IMR-90 (cell line): ENCODE results near the gene ZDHHC21. TPM values are rescaled to one million over a fixed set of nuclear protein-coding genes. Genes with fewer than 3 reads are reported as not detected.

Experiments
- ATAC-seq: fragments of 200-7000 bp; cut with Tn5 transposase; 2 replicates; pipeline ENCODE4 v1.9.1; 2020; ENCODE audit warnings: low read depth, mild to moderate bottlenecking, moderate library complexity
- BruUV-seq: library from RNA; stranded (reverse); fragments of 400-500 nt; replicated peaks from 2 replicates; lab custom pipeline; 2021; lab: Mats Ljungman, UMichigan
- CTCF ChIA-PET: fragments of 300-600 bp; formaldehyde crosslinking; extraction: SDS; loops from one replicate; lab custom pipeline; 2021; ENCODE audit warnings: antibody characterized with exemption; lab: Yijun Ruan, JAX
- POLR2A ChIA-PET: fragments of 300-600 bp; sonication (Branson Sonifier 250); formaldehyde crosslinking; loops from one replicate; lab custom pipeline; 2022; ENCODE audit warnings: antibody characterized with exemption; ENCODE audit not compliant: unreplicated experiment; lab: Charles Lee
- DNase-seq: peaks from one replicate; pipeline ENCODE4 v3.0.0; 2013
- H2AFZ ChIP-seq: replicated peaks from 2 replicates; pipeline ENCODE3; 2013; ENCODE audit warnings: low read length, mild to moderate bottlenecking; ENCODE audit not compliant: poor library complexity
- H2AK5ac ChIP-seq: 2 replicates; pipeline ENCODE4 v1.6.1; 2013; ENCODE audit warnings: low read depth, low read length, inconsistent platforms
- H2AK9ac ChIP-seq: replicated peaks from 2 replicates; pipeline ENCODE3; 2013; ENCODE audit warnings: mild to moderate bottlenecking, low read depth, low read length, moderate library complexity; ENCODE audit not compliant: poor library complexity
- H2BK120ac ChIP-seq: 2 replicates; pipeline ENCODE4 v1.6.1; 2013; ENCODE audit warnings: low read depth, low read length, inconsistent platforms
- H2BK15ac ChIP-seq: 3 replicates; pipeline ENCODE4 v1.6.1; 2013; ENCODE audit warnings: low read depth, low read length, inconsistent platforms
- H2BK20ac ChIP-seq: 2 replicates; pipeline ENCODE4 v1.6.1; 2013; ENCODE audit warnings: low read depth, mild to moderate bottlenecking, inconsistent platforms, low read length, moderate library complexity
- H2BK5ac ChIP-seq: 2 replicates; pipeline ENCODE4 v1.6.1; 2013; ENCODE audit warnings: mild to moderate bottlenecking, low read depth, low read length, inconsistent platforms; ENCODE audit not compliant: poor library complexity, severe bottlenecking
- H3K14ac ChIP-seq: replicated peaks from 2 replicates; pipeline ENCODE4 v1.6.1; 2013; ENCODE audit warnings: low read depth, low read length, inconsistent platforms
- H3K18ac ChIP-seq: 2 replicates; pipeline ENCODE4 v1.6.1; 2013; ENCODE audit warnings: low read depth, low read length, control low read depth
- H3K23ac ChIP-seq: 2 replicates; pipeline ENCODE4 v1.6.1; 2013; ENCODE audit warnings: low read depth, low read length, inconsistent platforms
- H3K27ac ChIP-seq: 2 replicates; pipeline ENCODE4 v1.5.1; 2013; ENCODE audit warnings: mild to moderate bottlenecking, control low read depth, low read length; ENCODE audit not compliant: insufficient read depth
- H3K27me3 ChIP-seq: 2 replicates; pipeline ENCODE4 v1.6.1; 2013; ENCODE audit warnings: low read length; ENCODE audit not compliant: control insufficient read depth, insufficient read depth
- H3K36me3 ChIP-seq: 2 replicates; pipeline ENCODE4 v1.6.1; 2013; ENCODE audit warnings: low read length, mixed read lengths; ENCODE audit not compliant: control insufficient read depth, insufficient read depth
- H3K4ac ChIP-seq: 2 replicates; pipeline ENCODE4 v1.6.1; 2013; ENCODE audit warnings: low read depth, low read length, inconsistent platforms
- H3K4me1 ChIP-seq: 2 replicates; pipeline ENCODE4 v1.6.1; 2013; ENCODE audit warnings: low read length, mixed read lengths; ENCODE audit not compliant: control insufficient read depth, insufficient read depth
- H3K4me2 ChIP-seq: 2 replicates; pipeline ENCODE4 v1.6.1; 2013; ENCODE audit warnings: low read depth, mild to moderate bottlenecking, control low read depth, low read length, moderate library complexity
- H3K4me3 ChIP-seq: 2 replicates; pipeline ENCODE4 v1.5.1; 2013; ENCODE audit warnings: low read depth, mild to moderate bottlenecking, control low read depth, low read length, moderate library complexity; ENCODE audit not compliant: insufficient read depth
- H3K56ac ChIP-seq: 2 replicates; pipeline ENCODE4 v1.6.1; 2013; ENCODE audit warnings: low read length, inconsistent platforms; ENCODE audit not compliant: insufficient read depth; ENCODE audit errors: extremely low read depth
- H3K79me1 ChIP-seq, 2 experiments: 2 replicates each; pipeline ENCODE4 v1.6.1; 2013; ENCODE audit warnings: low read length in 2 of 2, inconsistent platforms in 1 of 2, low read depth in 1 of 2
- H3K9ac ChIP-seq: 2 replicates; pipeline ENCODE4 v1.6.1; 2013; ENCODE audit warnings: low read depth, low read length, control low read depth
- H3K9me1 ChIP-seq: 2 replicates; pipeline ENCODE4 v1.6.1; 2013; ENCODE audit warnings: low read length, inconsistent platforms; ENCODE audit not compliant: insufficient read depth
- H3K9me3 ChIP-seq: 2 replicates; pipeline ENCODE4 v1.6.1; 2013; ENCODE audit warnings: low read length; ENCODE audit not compliant: control insufficient read depth, insufficient read depth
- H4K20me1 ChIP-seq: 2 replicates; pipeline ENCODE4 v1.6.1; 2013; ENCODE audit warnings: low read length, inconsistent platforms; ENCODE audit not compliant: insufficient read depth
- H4K5ac ChIP-seq: 2 replicates; pipeline ENCODE4 v1.6.1; 2013; ENCODE audit warnings: mild to moderate bottlenecking, low read depth, low read length, control low read depth
- H4K8ac ChIP-seq, 2 experiments: 2 replicates each; pipeline ENCODE4 v1.6.1; 2013; ENCODE audit warnings: low read depth in 2 of 2, low read length in 2 of 2, control low read depth in 1 of 2, inconsistent platforms in 1 of 2
- H4K91ac ChIP-seq: 2 replicates; pipeline ENCODE4 v1.6.1; 2013; ENCODE audit warnings: low read depth, low read length, inconsistent platforms; ENCODE audit not compliant: insufficient read depth
- BHLHE40 ChIP-seq: fragments of 150-350 bp; IDR thresholded peaks from 2 replicates; pipeline ENCODE4 v1.6.1; 2016; ENCODE audit warnings: mild to moderate bottlenecking, low read depth, low read length
- CEBPB ChIP-seq: IDR thresholded peaks from 2 replicates; pipeline ENCODE4 v1.6.1; 2012; ENCODE audit warnings: low read depth, low read length, improper control_type of control experiment
- CTCF ChIP-seq: conservative IDR thresholded peaks from 2 replicates; pipeline ENCODE4 v1.5.1; 2012; ENCODE audit warnings: mild to moderate bottlenecking, low read depth, low read length, improper control_type of control experiment
- ELK1 ChIP-seq: fragments of 150-350 bp; IDR thresholded peaks from 2 replicates; pipeline ENCODE4 v1.6.1; 2016; ENCODE audit warnings: low read depth, mild to moderate bottlenecking, low read length, moderate library complexity, borderline replicate concordance
- FOS ChIP-seq: fragments of 150-350 bp; IDR thresholded peaks from 2 replicates; pipeline ENCODE4 v1.6.1; 2016; ENCODE audit warnings: low read depth, low read length
- MAFK ChIP-seq: IDR thresholded peaks from 2 replicates; pipeline ENCODE4 v1.6.1; 2012; ENCODE audit warnings: low read depth, low read length, improper control_type of control experiment
- MAZ ChIP-seq: IDR thresholded peaks from 2 replicates; pipeline ENCODE4 v1.6.1; 2012; ENCODE audit warnings: low read depth, mild to moderate bottlenecking, low read length, improper control_type of control experiment, moderate library complexity, borderline replicate concordance
- NFE2L2 ChIP-seq: fragments of 150-350 bp; IDR thresholded peaks from 2 replicates; pipeline ENCODE4 v1.6.1; 2016; ENCODE audit warnings: low read depth, mild to moderate bottlenecking, low read length
- RAD21 ChIP-seq: IDR thresholded peaks from 2 replicates; pipeline ENCODE4 v1.6.1; 2012; ENCODE audit warnings: low read length, improper control_type of control experiment
- RFX5 ChIP-seq: IDR thresholded peaks from 2 replicates; pipeline ENCODE4 v1.8.0; 2012; ENCODE audit warnings: low read depth, mild to moderate bottlenecking, low read length, moderate library complexity
- SMC3 ChIP-seq: fragments of 150-350 bp; IDR thresholded peaks from 2 replicates; pipeline ENCODE4 v1.6.1; 2016; ENCODE audit warnings: low read depth, mild to moderate bottlenecking, antibody characterized with exemption, low read length, moderate library complexity
- USF2 ChIP-seq: fragments of 150-350 bp; IDR thresholded peaks from 2 replicates; pipeline ENCODE4 v1.6.1; 2017; ENCODE audit warnings: mild to moderate bottlenecking, antibody characterized with exemption, low read length, low read depth
- WGBS, 2 experiments: methylation state at CpG; one replicate each; pipeline versions ENCODE4 v1.1.5 to v1.1.7; 2013; ENCODE audit warnings: missing lambda C conversion rate in 2 of 2; ENCODE audit not compliant: insufficient read length in 1 of 2; ENCODE audit errors: extremely low coverage in 2 of 2; 5-methylcytosine and 5-hydroxymethylcytosine counted together
- dilution Hi-C: fragments of 300-500 bp; cut with HindIII; formaldehyde crosslinking; loops from one replicate; pipeline ENCODE4 v1.14.3; 2018; ENCODE audit warnings: low sequenced_read_pairs; ENCODE audit not compliant: unreplicated experiment
- in situ Hi-C: fragments of 300-500 bp; cut with MboI; formaldehyde crosslinking; loops from 3 replicates; pipeline ENCODE4 v1.14.3; 2019; ENCODE audit warnings: low sequenced_read_pairs, inconsistent platforms, mixed read lengths
- intact Hi-C: fragments of 100-400 bp; cut with micrococcal nuclease; formaldehyde crosslinking; loops from 2 replicates; pipeline ENCODE4 v1.10.0; 2022
- polyA plus RNA-seq, 3 experiments: library from polyadenylated mRNA; depleted of rRNA; stranded (reverse); fragments of >200 nt; gene quantifications; 2 replicates each; pipeline ENCODE4 v1.2.3, GENCODE V29; 2012; ENCODE audit warnings: low replicate concordance in 1 of 3
- total RNA-seq: library from RNA; depleted of rRNA; stranded (reverse); fragments of >200 nt; gene quantifications from 2 replicates; pipeline ENCODE4 v1.2.3, GENCODE V29; 2012

The ZDHHC21 gene
- total and polyA plus RNA-seq, 2 of the 4 experiments (the other 2 are of a cell fraction), result 2.8 to 4.5 TPM

- Histone ChIP-seq H4K20me1 (no peaks in the 10 kb centered on the region), H3K27me3 (peaks cover 4% of the 10 kb centered on the region; the same call in 1 of the 2 replicates), H4K5ac (no peak overlapping the region), H3K23ac (no peak overlapping the region), H2BK20ac (no peak overlapping the region), H3K56ac (no peak overlapping the region), H3K9ac (no peak overlapping the region), H3K27ac (no peak overlapping the region), H3K4me3 (no peak overlapping the region), H2AK5ac (no peak overlapping the region), H3K79me1 (no peaks in the 10 kb centered on the region), H3K9me3 (no peaks in the 10 kb centered on the region), H2BK5ac (no peak overlapping the region), H3K4me1 (no peaks in the 10 kb centered on the region), H3K36me3 (no peaks in the 10 kb centered on the region), H4K91ac (no peak overlapping the region), H3K14ac (no peak overlapping the region), H2AK9ac (no peak overlapping the region), H3K9me1 (no peaks in the 10 kb centered on the region), H2BK15ac (no peak overlapping the region), H3K18ac (no peak overlapping the region), H2AFZ (no peak overlapping the region), H3K4ac (no peak overlapping the region), H2BK120ac (no peak overlapping the region), H3K4me2 (no peak overlapping the region), H4K8ac (no peak overlapping the region)
- CTCF ChIA-PET, result no interaction called here
- POLR2A ChIA-PET, result no interaction called here
- no TSS peak for BruUV-seq
- no CpG with 5 or more reads among the region's 3 CpGs for WGBS, 2 experiments
- dilution Hi-C loops (no loop called here), in situ Hi-C loops (no loop called here), intact Hi-C loops (no loop called here)
- TF ChIP-seq CTCF, result no peak
- no peak for TF ChIP-seq CEBPB
- no peak for TF ChIP-seq FOS
- no peak for TF ChIP-seq SMC3
- TF ChIP-seq USF2, result no peak
- no peak for TF ChIP-seq ELK1
- TF ChIP-seq RAD21, result no peak
- no peak for TF ChIP-seq NFE2L2
- TF ChIP-seq MAZ, result no peak
- TF ChIP-seq RFX5, result no peak
- no peak for TF ChIP-seq MAFK
- no peak for TF ChIP-seq BHLHE40
- no peak for DNase-seq
- no peak for ATAC-seq
Measured at GRCh38 chr9:14704281-14704680, 11.0 kb upstream of the ZDHHC21 start.
